Hematopoietic multipotent progenitor cell treated with erythropoietin and hydrocortisone succinate and interleukin-3 and kit ligand, for 17 days (in vitro differentiated cells): ENCODE results near the gene PTPRU.

Experiments used
- DNase-seq: peaks from one replicate; pipeline ENCODE4 v3.0.0-alpha.2; 2015; ENCODE audit warnings: low spot score

The PTPRU gene

DNA sequence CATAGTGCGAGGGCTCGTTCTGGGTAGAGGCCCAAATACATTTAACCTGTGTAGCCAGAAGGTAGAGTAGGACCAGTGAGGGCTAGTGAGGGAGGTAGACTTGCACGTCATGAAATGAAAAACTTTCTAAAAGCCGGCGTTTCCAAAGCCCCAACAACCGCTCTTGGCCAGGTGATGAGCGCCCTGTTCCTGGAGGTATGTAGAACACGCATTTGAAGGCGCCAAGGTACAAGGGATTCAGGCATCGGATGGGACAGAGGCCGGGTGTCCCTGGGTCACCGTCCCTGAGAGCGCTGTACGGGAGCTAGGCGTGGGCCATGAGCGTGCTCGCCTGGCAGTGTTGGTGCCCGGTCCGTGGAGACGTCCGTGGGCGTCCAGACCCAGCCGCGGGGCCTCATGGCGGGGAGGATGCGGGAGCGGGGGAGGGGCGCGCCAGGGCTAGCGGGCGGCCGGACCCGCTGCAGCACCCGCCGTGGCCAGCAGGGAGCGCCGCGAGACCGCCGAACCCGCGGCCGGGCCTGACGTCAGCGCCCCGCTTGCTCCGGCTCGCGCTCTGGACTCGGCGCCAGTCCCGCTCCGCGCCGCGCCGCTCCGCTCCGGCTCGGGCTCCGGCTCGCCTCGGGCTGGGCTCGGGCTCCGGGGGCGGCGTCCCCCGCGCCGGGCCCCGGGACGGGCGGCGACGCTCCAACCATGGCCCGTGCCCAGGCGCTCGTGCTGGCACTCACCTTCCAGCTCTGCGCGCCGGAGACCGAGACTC lies at the start of gene PTPRU:
TSS of gene PTPRU (plus strand) at position 568 of the 757 bp plus-strand sequence. CDS start at position 691, 123 bp downstream.
- peak; percentile 68 for DNase-seq

DNA sequence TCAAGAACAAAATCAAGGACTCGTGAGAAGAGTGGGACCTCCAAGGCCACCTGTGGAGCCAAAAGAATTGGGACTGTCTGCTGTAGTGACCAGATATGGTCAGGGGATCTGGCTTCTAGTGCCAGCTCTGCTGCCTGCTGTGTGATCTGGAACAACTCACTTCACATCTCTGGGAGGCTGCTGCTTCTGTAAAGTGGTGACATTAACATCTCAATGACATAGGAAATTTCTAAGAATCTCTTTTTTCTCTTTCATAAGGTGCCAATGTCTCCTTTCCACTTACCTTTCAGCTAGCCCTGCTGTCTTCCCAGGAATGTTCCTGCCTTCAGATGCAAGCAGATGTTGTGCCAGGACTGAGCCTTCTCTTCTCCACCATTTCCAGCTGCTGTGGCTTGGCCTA lies 49.6 kb upstream of the PTPRU start:
- DNase-seq, result no peak

DNA sequence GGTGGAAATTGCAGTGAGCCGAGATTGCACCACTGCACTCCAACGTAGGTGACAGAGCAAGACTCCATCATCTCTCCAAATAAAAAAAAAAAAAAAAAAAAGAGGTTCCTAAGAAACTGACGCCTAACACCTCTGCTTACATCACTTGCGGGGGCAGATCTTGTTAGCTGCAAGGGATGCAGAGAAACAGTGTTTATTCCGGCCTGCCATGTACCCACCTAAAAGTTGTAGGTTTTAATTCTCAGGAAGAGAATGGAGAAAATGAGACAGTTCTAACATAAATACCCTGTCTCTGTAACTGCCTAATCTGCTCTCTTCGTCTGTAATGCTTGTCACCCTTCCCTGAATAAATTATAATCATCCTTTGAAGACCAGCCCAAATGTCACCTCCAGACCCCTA lies 45.6 kb upstream of the PTPRU start:
- DNase-seq, result no peak

DNA sequence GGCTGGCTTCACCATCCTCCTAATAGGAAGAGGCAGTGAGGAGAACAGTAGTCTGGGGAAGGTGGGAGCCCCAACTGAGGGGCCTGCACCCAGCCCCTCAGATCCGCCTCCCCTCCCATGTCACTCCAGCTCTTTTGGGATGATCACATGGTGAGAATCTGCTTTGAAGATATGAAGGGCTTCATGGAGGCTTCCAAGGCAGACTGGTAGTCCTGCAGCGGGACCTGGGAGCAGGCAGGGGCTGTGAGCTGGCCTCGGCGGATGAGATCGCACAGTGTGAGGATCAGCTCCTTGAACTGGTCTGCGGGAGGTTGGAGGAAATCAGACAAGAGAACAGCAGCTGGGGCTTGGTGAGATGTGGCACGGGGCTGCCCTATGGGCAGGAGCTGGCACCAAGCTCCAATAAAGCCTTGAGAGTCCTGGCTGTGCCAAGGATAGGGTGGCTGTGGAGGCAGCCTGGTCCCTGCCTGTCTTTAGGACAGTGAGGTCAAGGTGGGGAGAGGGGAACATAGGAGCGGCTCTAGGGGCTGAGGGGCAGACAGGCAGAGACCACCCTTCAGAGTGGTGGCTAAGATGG lies 42.4 kb upstream of the PTPRU start:
- no peak for DNase-seq

DNA sequence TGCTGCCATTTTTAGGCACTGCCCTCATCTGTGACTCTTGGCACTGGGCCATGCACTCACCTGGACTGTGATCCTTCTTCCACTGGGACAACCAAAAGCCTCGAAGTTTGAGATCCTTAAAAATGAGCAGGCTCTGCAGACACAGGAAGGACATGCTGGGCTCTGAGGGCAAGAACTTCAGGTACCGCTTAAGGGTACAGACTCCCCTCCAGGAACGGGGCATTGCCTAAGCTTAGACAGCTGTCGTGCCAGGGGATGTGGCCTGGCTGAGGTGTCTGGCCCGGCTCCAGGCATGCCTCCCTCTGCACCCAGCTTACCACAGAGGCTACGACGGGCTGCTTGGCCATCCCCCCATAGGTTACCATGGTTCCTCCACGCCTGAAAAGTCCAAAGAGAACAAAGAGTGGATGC lies 40.4 kb upstream of the PTPRU start:
- no peak for DNase-seq

DNA sequence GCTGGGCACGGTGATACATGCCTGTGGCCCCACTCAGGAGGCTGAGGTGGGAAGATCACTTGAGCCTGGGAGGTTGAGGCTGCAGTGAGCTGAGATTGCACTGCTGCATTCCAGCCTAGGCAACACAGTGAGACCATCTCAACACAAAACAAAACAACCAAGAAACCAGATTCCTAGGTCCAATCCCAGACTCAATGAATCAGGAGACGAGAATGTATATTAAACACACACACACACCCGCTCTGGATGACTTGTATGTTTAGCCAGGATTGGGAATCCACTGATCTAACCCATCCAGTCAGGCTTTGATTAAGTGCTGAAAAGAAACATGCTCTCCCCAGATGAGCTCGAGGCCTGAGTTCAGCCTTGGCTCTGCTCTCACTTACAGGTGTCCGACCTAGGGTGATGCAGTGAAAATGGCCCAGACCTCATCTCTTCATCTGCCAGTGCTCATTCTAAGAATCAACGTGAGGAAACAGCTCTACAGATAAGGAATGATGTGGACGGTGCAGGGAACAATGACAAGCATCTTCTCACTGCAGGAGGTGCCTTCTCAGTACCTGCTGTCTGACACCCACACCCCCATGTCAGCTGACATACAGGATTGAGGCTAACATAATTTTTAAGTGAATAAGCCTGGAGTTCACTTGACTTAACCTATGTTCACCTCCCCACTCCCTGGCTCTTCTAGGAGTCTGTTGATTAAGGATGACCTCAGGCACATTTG lies 39.3 kb upstream of the PTPRU start:
- DNase-seq, result no peak

DNA sequence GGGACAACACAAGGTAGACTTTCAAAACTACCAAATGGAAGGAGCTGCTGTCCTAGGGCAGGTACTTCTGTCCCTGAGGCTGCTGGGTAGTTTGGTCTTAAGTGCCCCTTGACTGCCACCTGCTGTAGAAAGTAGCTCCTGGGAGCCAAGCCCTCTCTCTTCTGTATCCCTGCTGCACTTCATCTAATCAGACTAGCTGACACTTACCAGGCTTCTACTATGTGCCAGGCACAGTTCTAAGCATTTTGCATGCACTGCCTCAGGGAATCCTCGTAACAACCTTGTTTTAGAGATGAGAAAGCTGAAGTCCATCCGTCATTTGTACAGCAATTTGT lies 38.8 kb upstream of the PTPRU start:
- DNase-seq, result peak; percentile 74

DNA sequence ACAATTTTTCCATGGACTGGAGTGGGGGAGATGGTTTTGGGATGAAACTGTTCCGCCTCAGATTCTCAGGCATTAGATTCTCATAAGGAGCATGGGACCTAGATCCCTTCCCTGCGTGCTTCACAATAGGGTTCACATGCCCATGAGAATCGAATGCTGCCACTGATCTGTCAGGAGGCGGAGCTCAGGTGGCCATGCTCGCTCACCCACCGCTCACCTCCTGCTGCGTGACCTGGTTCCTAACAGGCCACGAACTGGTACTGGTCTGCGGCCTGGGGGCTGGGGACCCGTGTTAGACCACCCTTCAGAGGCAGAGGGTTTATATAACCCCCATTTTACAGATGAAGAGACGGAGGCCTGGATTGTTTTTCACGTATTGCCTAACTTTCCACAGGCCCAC lies 38.3 kb upstream of the PTPRU start:
- no peak for DNase-seq

DNA sequence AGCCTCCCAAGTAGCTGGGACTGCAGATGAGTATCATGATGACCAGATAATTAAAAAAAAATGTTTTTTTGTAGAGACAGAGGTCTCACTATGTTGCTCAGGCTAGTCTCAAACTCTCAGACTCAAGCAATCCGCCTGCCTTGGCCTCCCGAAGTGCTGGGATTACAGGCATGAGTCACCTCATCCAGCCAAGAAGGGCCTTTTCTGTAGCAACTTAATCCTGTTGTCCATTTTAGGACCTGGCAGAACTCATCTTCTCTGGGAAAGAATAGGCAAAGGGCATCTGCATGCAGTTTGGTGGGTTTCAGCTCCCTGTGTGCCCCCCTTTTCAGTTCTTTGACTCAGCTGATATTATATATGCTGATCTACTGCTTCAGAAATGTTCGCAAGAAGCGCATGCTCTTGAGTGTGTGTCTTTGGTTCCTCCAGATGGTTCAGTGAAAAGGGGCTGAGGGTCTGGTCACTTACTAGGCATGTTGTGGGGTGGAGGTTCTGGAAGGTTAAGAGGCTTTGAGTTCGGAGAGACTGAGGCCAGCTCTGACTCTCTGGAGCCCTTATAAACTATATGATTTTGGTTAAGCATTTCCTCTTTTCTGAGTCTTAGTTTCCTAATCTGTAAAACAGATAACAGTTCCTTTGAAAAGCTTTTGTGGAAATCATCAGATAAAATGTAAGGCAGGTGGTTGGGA lies 35.3 kb upstream of the PTPRU start:
- no peak for DNase-seq

DNA sequence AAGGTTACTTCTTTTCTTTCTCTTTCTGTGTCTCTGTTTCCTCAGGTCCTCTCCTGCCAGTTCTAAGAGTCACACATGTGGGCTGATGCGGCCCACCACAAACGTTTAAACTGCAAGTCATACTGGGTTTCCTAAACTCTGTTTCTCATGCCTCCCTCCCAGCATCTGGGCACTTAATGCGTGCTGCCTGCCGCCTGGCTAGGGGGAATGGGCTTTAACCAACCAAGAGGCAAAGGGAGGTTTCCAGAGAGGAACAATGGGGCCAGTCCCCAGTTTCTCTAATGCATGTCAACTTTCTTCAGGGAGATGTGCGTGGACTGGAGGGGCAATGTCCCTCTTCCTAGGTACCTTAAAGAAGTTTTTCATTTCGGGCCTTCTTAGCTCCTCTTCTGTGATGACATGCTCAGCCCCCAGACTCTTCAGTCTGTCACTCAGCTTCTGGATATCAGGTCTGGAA lies 34.7 kb upstream of the PTPRU start:
- DNase-seq, result no peak

DNA sequence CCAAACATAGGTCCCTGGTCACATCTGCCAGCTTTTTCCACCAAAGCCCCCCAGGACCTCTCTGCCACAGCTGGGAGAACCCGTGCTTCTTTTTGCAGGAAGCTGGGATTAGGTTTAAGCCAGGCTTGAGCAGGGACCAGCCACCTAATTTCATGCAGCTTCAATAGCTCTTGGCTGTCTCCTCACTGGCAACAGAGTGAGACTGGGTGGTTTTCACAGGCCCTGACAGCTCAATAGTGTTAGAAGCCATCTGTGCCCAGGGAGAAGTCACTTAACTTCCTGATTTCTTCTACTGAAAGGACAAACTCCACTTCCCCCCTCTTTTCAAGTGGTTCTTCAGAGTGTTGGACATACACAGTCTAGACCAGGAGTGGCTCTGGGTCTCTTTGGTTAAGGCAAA lies 34.3 kb upstream of the PTPRU start:
- no peak for DNase-seq

DNA sequence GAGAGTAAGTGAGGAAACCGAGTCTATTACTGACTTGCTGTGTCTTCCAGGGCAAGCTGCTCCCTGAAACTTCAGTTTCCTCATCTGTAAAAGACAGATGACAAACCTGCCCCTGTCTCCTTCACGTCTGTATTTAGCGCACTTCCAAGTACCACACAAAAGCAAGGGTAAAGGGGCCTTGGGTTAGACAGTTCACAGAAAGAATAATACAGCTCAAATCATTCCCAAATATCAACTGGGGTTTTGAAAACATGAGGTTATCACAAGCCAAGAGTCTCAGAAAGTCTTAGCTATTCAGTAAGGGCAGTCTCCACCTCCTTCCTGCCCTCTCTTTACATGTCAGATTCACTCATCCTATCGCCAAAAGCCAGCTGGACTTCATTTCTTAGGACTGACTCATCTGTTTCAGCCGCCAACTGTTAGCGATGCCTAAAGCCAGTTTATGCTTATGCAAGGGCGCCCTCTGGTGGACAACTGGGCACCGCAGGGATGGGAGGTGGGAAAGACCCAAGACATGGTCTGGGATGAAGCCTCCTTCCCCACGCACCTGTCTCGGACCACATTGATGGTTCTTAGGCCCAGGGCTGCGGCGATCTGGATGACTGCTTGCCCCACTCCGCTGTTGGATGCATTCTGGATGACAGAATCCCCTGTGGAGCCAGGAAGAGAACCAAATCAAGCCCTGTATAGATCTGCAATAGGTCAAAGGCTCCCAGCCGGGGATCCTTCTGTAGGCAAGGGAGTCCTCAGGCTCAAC lies 33.6 kb upstream of the PTPRU start:
- DNase-seq, result peak; percentile 98

DNA sequence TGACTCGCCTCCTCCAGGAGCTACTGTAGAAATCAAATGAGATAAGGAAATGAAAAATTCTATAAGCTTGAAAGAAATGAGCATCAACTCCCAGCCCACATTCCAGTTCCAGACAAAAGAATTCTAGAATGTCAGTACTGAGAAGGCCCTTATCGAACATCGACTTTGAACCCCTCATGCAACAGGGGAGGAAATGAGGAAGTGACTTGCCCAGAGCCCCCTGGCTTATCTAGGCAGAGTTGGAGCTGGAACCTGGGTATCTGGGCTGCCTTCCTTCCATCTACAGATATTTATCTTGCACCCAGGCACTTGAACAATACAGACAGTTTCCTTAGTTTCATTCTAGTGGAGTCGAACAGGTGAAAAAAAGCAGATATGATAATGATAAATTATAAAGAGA lies 27.9 kb upstream of the PTPRU start:
- no peak for DNase-seq

DNA sequence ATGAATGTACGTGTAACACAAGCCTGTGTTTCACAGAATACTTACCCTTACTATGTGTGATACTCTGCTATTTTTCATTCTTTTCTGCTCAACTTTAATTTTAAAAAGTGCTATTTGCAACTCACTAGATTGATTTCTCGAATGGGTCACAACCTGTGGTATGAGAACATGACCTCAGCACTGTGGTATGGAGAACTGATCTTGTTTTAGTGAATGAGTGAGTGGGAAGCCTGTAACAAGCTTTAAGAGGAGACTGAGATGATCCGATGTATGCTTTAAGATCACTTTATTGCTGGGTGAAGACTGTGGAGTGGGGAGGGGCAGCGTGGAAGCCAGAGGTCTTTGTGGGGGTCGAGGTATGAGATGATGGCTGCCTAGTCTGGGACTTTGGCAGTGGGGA lies 27.1 kb upstream of the PTPRU start:
- no peak for DNase-seq

DNA sequence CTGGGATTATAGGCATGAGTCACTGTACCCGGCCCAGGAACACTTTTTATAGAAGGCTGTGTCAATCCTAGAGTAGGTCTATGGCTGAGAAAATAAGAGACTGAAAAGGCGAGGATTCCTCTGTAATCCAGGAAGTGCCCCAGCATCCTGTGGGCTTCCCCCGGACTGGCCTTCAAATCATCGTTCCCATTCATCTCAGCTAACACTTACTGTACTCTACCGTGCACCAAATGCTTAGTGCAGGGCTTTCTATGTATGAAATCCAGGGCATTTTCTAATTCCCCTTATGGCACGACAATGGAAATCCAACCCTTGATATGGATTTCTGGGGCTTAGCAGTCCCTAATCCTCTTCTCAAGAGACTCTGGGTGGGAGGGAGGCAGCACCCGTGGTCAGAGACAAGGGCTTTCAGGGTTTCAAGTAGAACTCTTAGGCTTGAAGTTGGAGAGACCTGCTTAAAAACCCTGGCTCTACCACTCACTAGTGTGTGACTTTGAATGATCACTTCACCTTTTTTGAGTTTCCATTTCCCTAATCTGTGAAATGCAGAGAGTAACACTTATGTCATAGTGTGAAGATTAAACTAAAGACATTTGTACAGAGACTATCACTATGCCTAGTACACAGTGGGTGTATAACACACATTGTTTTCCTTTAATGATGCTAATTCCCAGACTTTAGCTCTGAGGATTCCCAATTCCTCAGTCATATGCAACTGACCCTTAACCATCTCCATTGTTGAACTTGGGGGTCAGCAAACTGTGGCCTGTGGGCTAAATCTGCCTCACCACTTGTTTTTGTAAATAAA lies 25.8 kb upstream of the PTPRU start:
- DNase-seq, result no peak

DNA sequence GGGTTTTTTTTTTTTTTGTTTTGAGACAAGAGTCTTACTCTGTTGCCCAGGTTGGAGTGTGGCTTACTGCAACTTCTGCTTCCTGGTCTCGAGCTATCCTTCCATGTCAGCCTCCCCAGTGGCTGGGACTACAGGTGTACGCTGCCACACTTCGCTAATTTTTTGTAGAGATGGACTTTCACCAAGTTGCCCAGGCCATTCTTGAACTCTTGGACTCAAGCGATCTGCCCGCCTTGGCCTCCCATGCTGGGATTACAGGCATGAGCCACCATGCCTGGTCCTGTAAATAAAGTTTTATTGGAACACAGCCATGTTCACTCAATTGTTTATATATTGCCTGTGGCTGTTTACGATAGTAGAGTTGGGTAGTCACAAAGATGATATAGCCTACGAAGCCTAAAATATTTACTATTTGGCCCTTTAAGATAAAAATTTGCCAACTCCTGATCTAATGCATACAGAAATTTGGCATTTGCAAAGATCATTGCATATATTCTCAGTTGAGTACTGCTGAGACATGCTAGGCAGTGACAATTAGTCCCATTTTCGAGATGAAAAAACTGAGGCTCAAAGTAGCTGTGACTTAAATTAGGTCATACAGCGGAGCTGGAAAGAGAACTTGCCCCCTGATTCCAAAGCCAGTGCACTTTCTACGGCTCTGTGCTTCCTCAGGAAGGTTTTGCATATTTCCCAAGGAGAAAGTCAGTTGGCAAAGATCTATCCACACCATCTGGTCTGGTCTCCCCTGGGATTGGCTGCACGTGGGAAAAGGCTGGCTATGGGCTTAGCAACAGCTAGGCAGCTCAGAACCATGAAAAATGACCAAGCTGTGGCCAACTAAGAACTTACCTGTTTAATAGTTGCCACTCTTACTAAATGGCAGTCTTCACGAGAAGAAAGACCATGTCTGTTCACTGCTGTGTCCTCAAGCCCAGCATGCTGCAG lies 25.0 kb upstream of the PTPRU start:
- no peak for DNase-seq

DNA sequence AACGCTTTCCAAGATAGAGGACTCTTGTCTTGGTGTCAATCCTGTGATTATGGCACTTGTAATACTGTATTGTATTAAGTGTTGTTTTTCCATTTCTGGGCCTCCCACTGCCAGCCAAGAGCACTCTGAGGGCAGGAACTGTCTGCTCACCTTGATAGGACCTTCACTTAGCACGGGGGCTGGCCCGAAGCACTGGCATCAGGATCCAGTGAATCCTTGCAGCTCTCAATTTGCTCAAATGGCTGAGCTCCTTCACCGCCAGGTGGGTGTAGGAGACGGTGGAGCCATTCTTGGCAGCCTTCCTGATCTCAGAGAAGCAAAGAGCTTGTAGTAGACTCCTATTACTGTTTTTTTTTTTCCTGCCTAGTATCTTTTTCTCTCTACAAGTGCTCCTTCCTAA lies 23.3 kb upstream of the PTPRU start:
- DNase-seq, result no peak

DNA sequence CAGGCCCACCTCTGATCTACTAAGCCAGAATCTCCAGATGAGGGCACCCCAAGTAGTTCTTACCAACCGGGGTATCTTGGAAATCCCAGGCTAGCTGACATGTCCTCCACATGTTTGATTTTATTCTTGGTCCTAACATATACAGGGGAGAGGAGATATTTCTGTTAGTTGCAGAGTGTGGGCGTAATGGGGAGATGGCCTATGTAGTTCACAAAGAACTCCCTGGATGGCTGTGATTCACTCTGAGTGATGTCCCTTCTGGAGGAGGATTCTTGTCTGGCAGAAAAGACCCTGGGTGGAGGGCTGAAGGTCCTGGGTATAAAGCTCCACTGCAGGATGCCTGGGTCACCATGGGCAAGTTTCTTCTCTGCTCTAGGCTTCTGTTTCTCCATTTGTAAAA lies 18.7 kb upstream of the PTPRU start:
- no peak for DNase-seq

DNA sequence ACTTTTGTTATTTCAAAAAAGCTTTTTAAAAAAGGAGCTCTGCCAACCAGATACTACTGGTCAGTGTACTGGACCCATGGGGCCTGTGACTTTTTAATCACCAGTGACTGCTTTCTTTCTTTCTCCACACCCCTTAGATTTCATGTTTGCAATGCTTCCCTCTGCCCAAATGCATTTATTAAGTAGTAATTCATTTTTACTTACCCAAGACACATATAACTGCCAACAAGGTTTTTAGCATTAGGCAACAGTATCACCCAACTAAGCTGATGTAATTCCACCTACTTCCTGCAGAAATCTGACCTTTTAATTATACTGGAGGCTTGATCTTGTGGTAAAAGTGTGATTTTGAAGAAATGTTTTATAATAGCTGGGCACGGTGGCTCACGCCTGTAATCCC lies 18.1 kb upstream of the PTPRU start:
- DNase-seq, result no peak

DNA sequence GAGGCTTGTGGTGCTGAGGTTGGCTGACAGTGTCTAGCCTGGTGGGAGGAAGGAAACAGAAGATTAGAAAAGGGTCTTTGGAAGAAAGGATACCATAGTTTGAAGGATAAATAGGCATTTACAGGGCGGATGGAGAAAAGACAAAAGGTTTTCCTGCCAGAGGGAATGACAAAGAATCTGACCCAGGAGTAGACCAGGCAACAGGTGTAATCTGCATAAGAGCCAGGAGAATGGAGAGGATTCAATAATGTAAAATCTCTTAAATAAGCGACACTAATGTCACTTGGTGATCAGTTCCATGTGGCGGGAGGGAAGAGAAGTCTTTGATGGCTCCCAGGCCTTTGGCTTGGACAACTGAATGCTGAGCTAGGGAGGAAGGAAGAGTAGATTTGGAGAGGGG lies 15.0 kb upstream of the PTPRU start:
- no peak for DNase-seq
